ENCODE data around the gene SLC25A6. TPM values are rescaled to one million over a fixed set of nuclear protein-coding genes. Genes with fewer than 3 reads are reported as not detected.
"Not testable (repeated sequence)": the region's sequence is repeated elsewhere in the genome, so short reads cannot be mapped to it uniquely, and the experiment has no call there.

Gene SLC25A6
- total RNA-seq, 1 donor from 2014 or later: 294 TPM

- no peak for ATAC-seq
Observed at GRCh38 chrX:1389181-1389992, 2.5 kb downstream of the SLC25A6 start.

- no peak for ATAC-seq
Observed at GRCh38 chrX:1388651-1389050, 3.3 kb downstream of the SLC25A6 start.

GRCh38 chrX:1387141-1387776 is 4.7 kb downstream of the SLC25A6 start:
- no peak for ATAC-seq

- no peak for ATAC-seq
Observed at GRCh38 chrX:1386338-1387127, 5.4 kb downstream of the SLC25A6 start.

GRCh38 chrX:1385253-1386223 is 6.4 kb downstream of the SLC25A6 start:
- ATAC-seq: no peak

- no peak for ATAC-seq
Observed at GRCh38 chrX:1384658-1385252, 7.2 kb downstream of the SLC25A6 start.

GRCh38 chrX:1380672-1381233 is 11.2 kb downstream of the SLC25A6 start:
- ATAC-seq: peak; percentile 33

GRCh38 chrX:1378306-1378759 is 13.6 kb downstream of the SLC25A6 start:
- ATAC-seq: peak; percentile 22

- ATAC-seq: no peak
Observed at GRCh38 chrX:1368385-1368698, 23.6 kb downstream of the SLC25A6 start.

GRCh38 chrX:1366363-1366762 is 25.6 kb downstream of the SLC25A6 start:
- not testable (repeated sequence) for ATAC-seq

- no peak for ATAC-seq
Observed at GRCh38 chrX:1361910-1362309, 30.0 kb downstream of the SLC25A6 start.

- no peak for ATAC-seq
Observed at GRCh38 chrX:1361275-1361674, 30.6 kb downstream of the SLC25A6 start.

- ATAC-seq: no peak
Observed at GRCh38 chrX:1360171-1360570, 31.7 kb downstream of the SLC25A6 start.

- no peak for ATAC-seq
Observed at GRCh38 chrX:1359477-1359873, 32.4 kb downstream of the SLC25A6 start.

GRCh38 chrX:1358793-1359476 is 33.0 kb downstream of the SLC25A6 start:
- ATAC-seq: no peak

- no peak for ATAC-seq
Observed at GRCh38 chrX:1357993-1358392, 33.9 kb downstream of the SLC25A6 start.

- no peak for ATAC-seq
Observed at GRCh38 chrX:1355131-1356046, 36.5 kb downstream of the SLC25A6 start.

GRCh38 chrX:1354036-1355019 is 37.6 kb downstream of the SLC25A6 start:
- no peak for ATAC-seq
